ENCODE measurements around the gene TTYH2.

DNA sequence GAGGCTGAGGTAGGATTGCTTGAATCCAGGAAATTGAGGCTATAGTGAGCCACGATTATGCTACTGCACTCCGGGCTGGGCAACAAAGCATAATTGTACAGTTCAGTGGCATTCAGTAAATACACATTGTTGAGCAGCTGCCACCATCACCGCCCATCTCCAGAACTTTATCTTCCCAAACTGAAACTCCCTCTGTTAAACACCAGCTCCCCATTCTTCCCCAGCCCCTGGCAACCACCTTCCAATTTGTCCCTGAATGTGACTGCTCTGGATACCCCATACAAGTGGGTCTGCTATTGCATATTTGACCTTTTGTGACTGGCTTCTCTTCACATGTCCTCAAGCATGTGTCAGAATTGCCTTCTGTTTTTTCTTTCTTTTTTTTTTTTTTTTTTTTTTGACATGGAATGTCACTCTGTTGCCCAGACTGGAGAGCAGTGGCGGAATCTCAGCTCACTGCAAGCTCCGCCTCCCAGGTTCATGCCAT lies 7.0 kb upstream of the TTYH2 start:
- TF ChIP-seq, protein P1, sequence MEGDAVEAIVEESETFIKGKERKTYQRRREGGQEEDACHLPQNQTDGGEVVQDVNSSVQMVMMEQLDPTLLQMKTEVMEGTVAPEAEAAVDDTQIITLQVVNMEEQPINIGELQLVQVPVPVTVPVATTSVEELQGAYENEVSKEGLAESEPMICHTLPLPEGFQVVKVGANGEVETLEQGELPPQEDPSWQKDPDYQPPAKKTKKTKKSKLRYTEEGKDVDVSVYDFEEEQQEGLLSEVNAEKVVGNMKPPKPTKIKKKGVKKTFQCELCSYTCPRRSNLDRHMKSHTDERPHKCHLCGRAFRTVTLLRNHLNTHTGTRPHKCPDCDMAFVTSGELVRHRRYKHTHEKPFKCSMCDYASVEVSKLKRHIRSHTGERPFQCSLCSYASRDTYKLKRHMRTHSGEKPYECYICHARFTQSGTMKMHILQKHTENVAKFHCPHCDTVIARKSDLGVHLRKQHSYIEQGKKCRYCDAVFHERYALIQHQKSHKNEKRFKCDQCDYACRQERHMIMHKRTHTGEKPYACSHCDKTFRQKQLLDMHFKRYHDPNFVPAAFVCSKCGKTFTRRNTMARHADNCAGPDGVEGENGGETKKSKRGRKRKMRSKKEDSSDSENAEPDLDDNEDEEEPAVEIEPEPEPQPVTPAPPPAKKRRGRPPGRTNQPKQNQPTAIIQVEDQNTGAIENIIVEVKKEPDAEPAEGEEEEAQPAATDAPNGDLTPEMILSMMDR (IDR thresholded peaks at IDR 0.05; ENCODE audit: poor library complexity, severe bottlenecking) = no peak
- TF ChIP-seq, protein P2, sequence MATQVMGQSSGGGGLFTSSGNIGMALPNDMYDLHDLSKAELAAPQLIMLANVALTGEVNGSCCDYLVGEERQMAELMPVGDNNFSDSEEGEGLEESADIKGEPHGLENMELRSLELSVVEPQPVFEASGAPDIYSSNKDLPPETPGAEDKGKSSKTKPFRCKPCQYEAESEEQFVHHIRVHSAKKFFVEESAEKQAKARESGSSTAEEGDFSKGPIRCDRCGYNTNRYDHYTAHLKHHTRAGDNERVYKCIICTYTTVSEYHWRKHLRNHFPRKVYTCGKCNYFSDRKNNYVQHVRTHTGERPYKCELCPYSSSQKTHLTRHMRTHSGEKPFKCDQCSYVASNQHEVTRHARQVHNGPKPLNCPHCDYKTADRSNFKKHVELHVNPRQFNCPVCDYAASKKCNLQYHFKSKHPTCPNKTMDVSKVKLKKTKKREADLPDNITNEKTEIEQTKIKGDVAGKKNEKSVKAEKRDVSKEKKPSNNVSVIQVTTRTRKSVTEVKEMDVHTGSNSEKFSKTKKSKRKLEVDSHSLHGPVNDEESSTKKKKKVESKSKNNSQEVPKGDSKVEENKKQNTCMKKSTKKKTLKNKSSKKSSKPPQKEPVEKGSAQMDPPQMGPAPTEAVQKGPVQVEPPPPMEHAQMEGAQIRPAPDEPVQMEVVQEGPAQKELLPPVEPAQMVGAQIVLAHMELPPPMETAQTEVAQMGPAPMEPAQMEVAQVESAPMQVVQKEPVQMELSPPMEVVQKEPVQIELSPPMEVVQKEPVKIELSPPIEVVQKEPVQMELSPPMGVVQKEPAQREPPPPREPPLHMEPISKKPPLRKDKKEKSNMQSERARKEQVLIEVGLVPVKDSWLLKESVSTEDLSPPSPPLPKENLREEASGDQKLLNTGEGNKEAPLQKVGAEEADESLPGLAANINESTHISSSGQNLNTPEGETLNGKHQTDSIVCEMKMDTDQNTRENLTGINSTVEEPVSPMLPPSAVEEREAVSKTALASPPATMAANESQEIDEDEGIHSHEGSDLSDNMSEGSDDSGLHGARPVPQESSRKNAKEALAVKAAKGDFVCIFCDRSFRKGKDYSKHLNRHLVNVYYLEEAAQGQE (IDR thresholded peaks at IDR 0.05; ENCODE audit: borderline replicate concordance) = no peak
- no peak for TF ChIP-seq SMC3 (conservative IDR thresholded peaks at IDR 0.05; ENCODE audit: poor library complexity)
